Measurements from ENCODE around the gene RNF214. TPM values are rescaled to one million over a fixed set of nuclear protein-coding genes. Genes with fewer than 3 reads are reported as not detected.

Gene RNF214
- total RNA-seq, 1 experiment from 2014 or later, result 28.1 TPM

DNA sequence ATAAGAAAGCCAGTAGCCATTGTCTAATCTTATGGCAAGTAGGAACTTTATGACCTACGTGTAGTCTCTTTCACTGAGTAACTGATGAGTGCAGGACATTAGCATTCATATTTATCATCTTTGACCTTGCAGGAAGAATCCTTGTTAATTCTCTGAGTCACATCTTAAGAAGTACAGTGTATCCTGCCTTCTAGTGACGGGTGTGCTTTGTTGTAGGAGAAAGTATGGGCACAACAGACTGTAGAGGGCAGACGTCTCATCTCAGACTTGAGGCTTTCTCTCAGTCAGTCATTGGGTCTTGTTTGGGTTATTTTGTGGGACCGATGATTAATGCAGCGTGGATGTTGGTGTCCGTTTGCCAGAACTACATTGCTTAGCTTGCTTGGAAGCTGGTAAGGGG, 6.8 kb downstream of the RNF214 start:
- Histone ChIP-seq H3K9me2 (ENCODE audit: insufficient read depth) (no peaks in the 10 kb centered on the region), H3K79me2 (ENCODE audit: low read depth) (peaks cover under 1% of the 10 kb centered on the region; the same call in 1 of the 2 replicates), H3F3A (ENCODE audit: insufficient read depth, low read depth) (peaks cover 12% of the 10 kb centered on the region; the same call in 1 of the 2 replicates), H3K9me3 (ENCODE audit: insufficient read depth, low read depth) (no peaks in the 10 kb centered on the region), H3K27me3 (ENCODE audit: insufficient read depth, low read depth) (no peaks in the 10 kb centered on the region), H4K20me1 (ENCODE audit: insufficient read depth) (no peaks in the 10 kb centered on the region), H3K36me3 (ENCODE audit: low read depth) (peaks cover 7% of the 10 kb centered on the region), H3K4me3 (no peak overlapping the region), H3K4me2 (no peak overlapping the region), H2AFZ (no peak overlapping the region), H3K27ac (no peak overlapping the region), H3K4me1 (replicated peaks; ENCODE audit: insufficient read depth) (no peaks in the 10 kb centered on the region)
- CTCF ChIA-PET, result no interaction called here
- BruUV-seq (replicated peaks), result no TSS peak
- TF ChIP-seq EZH2 (IDR thresholded peaks at IDR 0.05; ENCODE audit: low read depth), result no peak
- TF ChIP-seq, protein P1, sequence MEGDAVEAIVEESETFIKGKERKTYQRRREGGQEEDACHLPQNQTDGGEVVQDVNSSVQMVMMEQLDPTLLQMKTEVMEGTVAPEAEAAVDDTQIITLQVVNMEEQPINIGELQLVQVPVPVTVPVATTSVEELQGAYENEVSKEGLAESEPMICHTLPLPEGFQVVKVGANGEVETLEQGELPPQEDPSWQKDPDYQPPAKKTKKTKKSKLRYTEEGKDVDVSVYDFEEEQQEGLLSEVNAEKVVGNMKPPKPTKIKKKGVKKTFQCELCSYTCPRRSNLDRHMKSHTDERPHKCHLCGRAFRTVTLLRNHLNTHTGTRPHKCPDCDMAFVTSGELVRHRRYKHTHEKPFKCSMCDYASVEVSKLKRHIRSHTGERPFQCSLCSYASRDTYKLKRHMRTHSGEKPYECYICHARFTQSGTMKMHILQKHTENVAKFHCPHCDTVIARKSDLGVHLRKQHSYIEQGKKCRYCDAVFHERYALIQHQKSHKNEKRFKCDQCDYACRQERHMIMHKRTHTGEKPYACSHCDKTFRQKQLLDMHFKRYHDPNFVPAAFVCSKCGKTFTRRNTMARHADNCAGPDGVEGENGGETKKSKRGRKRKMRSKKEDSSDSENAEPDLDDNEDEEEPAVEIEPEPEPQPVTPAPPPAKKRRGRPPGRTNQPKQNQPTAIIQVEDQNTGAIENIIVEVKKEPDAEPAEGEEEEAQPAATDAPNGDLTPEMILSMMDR (conservative IDR thresholded peaks at IDR 0.05), result no peak
- intact Hi-C loops (cut with micrococcal nuclease; ENCODE audit: unreplicated experiment), result no loop called here
- POLR2A ChIA-PET (ENCODE audit: unreplicated experiment), result no interaction called here
- DNase-seq, result no peak

DNA sequence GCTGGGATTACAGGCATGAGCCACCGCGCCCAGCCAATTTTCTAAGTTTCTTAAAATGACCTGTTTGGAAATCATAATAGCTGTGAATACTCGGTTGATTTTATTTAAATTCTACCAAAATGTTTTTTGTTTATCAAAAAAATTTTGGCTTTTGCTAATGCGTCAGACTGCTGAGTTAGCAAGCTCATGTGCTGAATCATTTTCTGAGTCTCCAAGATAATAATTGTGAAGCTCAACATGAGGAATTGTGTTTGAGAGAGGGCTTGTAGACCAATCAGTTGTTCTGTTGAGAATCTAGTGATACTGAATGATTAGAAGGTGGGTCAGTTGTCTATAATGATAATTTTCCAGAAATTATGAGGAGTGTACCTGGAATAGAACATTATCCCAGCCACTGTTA, 15.9 kb downstream of the RNF214 start:
- H4K20me1 ChIP-seq (ENCODE audit: insufficient read depth), result no peaks in the 10 kb centered on the region
- no peak overlapping the region for H2AFZ ChIP-seq
- no peaks in the 10 kb centered on the region for H3K9me3 ChIP-seq (ENCODE audit: insufficient read depth, low read depth)
- no TSS peak for BruUV-seq (replicated peaks)
- H3K4me3 ChIP-seq, result no peak overlapping the region
- H3K9me2 ChIP-seq (ENCODE audit: insufficient read depth), result no peaks in the 10 kb centered on the region
- H3K27me3 ChIP-seq (ENCODE audit: insufficient read depth, low read depth), result no peaks in the 10 kb centered on the region
- H3K27ac ChIP-seq, result no peak overlapping the region
- no peaks in the 10 kb centered on the region for H3K79me2 ChIP-seq (ENCODE audit: low read depth)
- no peak overlapping the region for H3K4me2 ChIP-seq
- no peak for TF ChIP-seq EZH2 (IDR thresholded peaks at IDR 0.05; ENCODE audit: low read depth)
- TF ChIP-seq, protein P1 (conservative IDR thresholded peaks at IDR 0.05), result no peak
- H3K4me1 ChIP-seq (replicated peaks; ENCODE audit: insufficient read depth), result no peaks in the 10 kb centered on the region
- H3K36me3 ChIP-seq (ENCODE audit: low read depth), result peaks cover 26% of the 10 kb centered on the region
- POLR2A ChIA-PET (ENCODE audit: unreplicated experiment), result interaction anchor here (0.6 kb wide), 1 partner anchor 104 kb away, joined by 17 read pairs; the partner anchor contains the start of gene PAFAH1B2
- H3F3A ChIP-seq (ENCODE audit: insufficient read depth, low read depth), result no peaks in the 10 kb centered on the region
- CTCF ChIA-PET, result no interaction called here
- DNase-seq, result no peak
- intact Hi-C loops (cut with micrococcal nuclease; ENCODE audit: unreplicated experiment), result no loop called here

DNA sequence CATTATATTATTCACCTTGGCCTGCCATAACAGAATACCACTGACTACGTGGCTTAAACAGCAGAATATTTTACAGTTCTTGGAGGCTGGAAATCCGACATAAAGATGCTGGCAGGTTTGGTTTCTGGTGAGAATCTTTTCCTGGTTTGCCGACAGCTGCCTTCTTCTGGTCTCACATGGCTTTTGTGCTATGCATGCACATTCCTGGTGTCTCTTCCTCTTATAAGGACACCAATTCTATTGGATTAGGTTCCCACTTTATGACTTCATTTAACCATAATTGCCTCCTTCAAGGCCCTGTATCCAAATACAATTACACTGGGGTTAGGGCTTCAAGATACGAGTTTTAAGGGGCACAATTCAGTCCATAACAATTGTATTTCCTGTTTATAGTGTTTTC, 17.1 kb downstream of the RNF214 start:
- ChIA-PET CTCF (no interaction called here), POLR2A (ENCODE audit: unreplicated experiment) (no interaction called here)
- Histone ChIP-seq H3K4me3 (no peak overlapping the region), H4K20me1 (ENCODE audit: insufficient read depth) (no peaks in the 10 kb centered on the region), H3F3A (ENCODE audit: insufficient read depth, low read depth) (no peaks in the 10 kb centered on the region), H3K9me3 (ENCODE audit: insufficient read depth, low read depth) (no peaks in the 10 kb centered on the region), H3K9me2 (ENCODE audit: insufficient read depth) (no peaks in the 10 kb centered on the region), H3K27me3 (ENCODE audit: insufficient read depth, low read depth) (no peaks in the 10 kb centered on the region), H3K79me2 (ENCODE audit: low read depth) (no peaks in the 10 kb centered on the region), H2AFZ (no peak overlapping the region), H3K36me3 (ENCODE audit: low read depth) (peaks cover 22% of the 10 kb centered on the region), H3K4me2 (no peak overlapping the region), H3K27ac (no peak overlapping the region), H3K4me1 (replicated peaks; ENCODE audit: insufficient read depth) (no peaks in the 10 kb centered on the region)
- no peak for TF ChIP-seq EZH2 (IDR thresholded peaks at IDR 0.05; ENCODE audit: low read depth)
- TF ChIP-seq, protein P1 (conservative IDR thresholded peaks at IDR 0.05), result no peak
- DNase-seq, result no peak
- no TSS peak for BruUV-seq (replicated peaks)
- intact Hi-C loops (cut with micrococcal nuclease; ENCODE audit: unreplicated experiment), result no loop called here
